HUES64 (cell line): ENCODE data around the gene MFAP4.

Source experiments
- H3K27ac ChIP-seq: 2 replicates; pipeline ENCODE4 v1.7.0; 2013; ENCODE audit warnings: low read depth, low read length, inconsistent platforms
- H3K27me3 ChIP-seq: 2 replicates; pipeline ENCODE4 v1.6.1; 2013; ENCODE audit warnings: mild to moderate bottlenecking, low read length; ENCODE audit not compliant: insufficient read depth
- H3K36me3 ChIP-seq: 2 replicates; pipeline ENCODE4 v1.6.1; 2013; ENCODE audit warnings: mild to moderate bottlenecking, low read length; ENCODE audit not compliant: insufficient read depth
- H3K4me1 ChIP-seq: 2 replicates; pipeline ENCODE4 v1.6.1; 2013; ENCODE audit warnings: mild to moderate bottlenecking, low read length, moderate library complexity; ENCODE audit not compliant: insufficient read depth
- H3K4me3 ChIP-seq: 2 replicates; pipeline ENCODE4 v1.5.1; 2013; ENCODE audit warnings: mild to moderate bottlenecking, low read length, moderate library complexity
- H3K9ac ChIP-seq: 2 replicates; pipeline ENCODE4 v1.6.1; 2013; ENCODE audit warnings: mild to moderate bottlenecking, low read depth, low read length
- H3K9me3 ChIP-seq: 2 replicates; pipeline ENCODE4 v1.6.1; 2013; ENCODE audit warnings: low read depth, low read length; ENCODE audit not compliant: insufficient read depth
- WGBS: fragments of 150-250, 120-280 bp; methylation state at CpG from one replicate; pipeline ENCODE4 v1.1.7; 2013; ENCODE audit warnings: missing lambda C conversion rate; 5-methylcytosine and 5-hydroxymethylcytosine counted together

The MFAP4 gene

DNA sequence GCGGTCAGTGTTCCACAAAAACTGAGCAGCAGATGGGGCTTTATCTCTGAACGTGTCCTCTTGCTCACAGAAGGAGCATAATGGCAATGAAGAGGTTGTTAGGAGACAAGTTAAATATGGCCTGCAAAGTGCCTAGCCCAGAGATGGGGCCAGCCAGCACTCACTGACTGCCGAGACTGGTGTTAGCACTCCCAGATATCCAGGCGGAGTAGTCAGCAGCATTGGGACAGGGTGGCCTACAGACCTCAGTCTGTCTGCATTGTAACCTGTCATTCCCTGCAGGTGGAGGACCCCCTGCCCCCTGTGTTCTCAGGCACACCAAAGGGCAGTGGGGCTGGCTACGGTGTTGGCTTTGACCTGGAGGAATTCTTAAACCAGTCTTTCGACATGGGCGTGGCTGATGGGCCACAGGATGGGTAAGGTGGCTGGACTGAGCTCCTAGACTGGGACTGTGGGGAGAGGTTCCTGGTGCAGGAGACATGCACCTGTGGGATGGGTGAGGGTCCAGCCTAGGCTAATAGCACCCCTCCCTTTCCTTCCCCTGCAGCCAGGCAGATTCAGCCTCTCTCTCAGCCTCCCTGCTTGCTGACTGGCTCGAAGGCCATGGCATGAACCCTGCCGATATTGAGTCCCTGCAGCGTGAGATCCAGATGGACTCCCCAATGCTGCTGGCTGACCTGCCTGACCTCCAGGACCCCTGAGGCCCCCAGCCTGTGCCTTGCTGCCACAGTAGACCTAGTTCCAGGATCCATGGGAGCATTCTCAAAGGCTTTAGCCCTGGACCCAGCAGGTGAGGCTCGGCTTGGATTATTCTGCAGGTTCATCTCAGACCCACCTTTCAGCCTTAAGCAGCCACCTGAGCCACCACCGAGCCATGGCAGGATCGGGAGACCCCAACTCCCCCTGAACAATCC, 4.2 kb downstream of the MFAP4 start:
- no peaks in the 10 kb centered on the region for H3K9me3 ChIP-seq
- H3K4me1 ChIP-seq: peaks cover 15% of the 10 kb centered on the region
- no peak overlapping the region for H3K9ac ChIP-seq
- no peak overlapping the region for H3K27ac ChIP-seq
- H3K4me3 ChIP-seq: no peak overlapping the region
- 92% methylated on average over 12 of the region's 13 CpGs for WGBS
- H3K27me3 ChIP-seq: no peaks in the 10 kb centered on the region
- H3K36me3 ChIP-seq: peaks cover 64% of the 10 kb centered on the region

GRCh38 chr17:19381741-19382444, 5.1 kb downstream of the MFAP4 start:
- Histone ChIP-seq H3K27ac (no peak overlapping the region), H3K9me3 (no peaks in the 10 kb centered on the region), H3K9ac (no peak overlapping the region), H3K27me3 (no peaks in the 10 kb centered on the region), H3K4me1 (peaks cover 10% of the 10 kb centered on the region), H3K4me3 (no peak overlapping the region), H3K36me3 (peaks cover 64% of the 10 kb centered on the region)
- WGBS: 96% methylated on average over 31 of the region's 31 CpGs

DNA sequence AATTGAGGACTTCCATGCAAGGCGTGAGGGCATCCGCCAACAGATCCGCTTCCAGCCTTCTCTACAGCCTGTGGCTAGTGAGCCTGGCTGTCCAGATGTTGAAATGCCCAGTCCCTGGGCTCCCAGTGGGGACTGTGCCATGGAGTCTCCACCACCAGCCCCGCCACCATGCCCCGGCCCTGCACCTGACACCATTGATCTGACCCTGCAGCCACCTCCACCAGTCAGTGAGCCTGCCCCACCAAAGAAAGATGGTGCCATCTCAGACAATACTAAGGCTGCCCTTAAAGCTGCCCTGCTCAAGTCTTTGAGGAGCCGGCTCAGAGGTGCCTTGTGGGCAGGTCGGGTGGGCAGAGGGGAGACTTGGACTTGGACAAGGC, 5.6 kb downstream of the MFAP4 start:
- H3K27me3 ChIP-seq: no peaks in the 10 kb centered on the region
- 95% methylated on average over 7 of the region's 7 CpGs for WGBS
- peaks cover 6% of the 10 kb centered on the region; the same call in 1 of the 2 replicates for H3K4me1 ChIP-seq
- peaks cover 64% of the 10 kb centered on the region for H3K36me3 ChIP-seq
- no peak overlapping the region for H3K4me3 ChIP-seq
- no peaks in the 10 kb centered on the region for H3K9me3 ChIP-seq
- no peak overlapping the region for H3K9ac ChIP-seq
- no peak overlapping the region for H3K27ac ChIP-seq

- H3K4me3 ChIP-seq: no peak overlapping the region
- no peak overlapping the region for H3K27ac ChIP-seq
- H3K4me1 ChIP-seq: 0 out of 2 replicates have a peak, but pooled peaks cover 5% of the 10 kb centered on the region
- no peaks in the 10 kb centered on the region for H3K9me3 ChIP-seq
- H3K36me3 ChIP-seq: peaks cover 64% of the 10 kb centered on the region
- no peak overlapping the region for H3K9ac ChIP-seq
- no peaks in the 10 kb centered on the region for H3K27me3 ChIP-seq
- WGBS: 97% methylated on average over 29 of the region's 29 CpGs
Observed at GRCh38 chr17:19380481-19381301, 6.3 kb downstream of the MFAP4 start.

- 87% methylated on average over 12 of the region's 13 CpGs for WGBS
- Histone ChIP-seq H3K27ac (no peak overlapping the region), H3K36me3 (peaks cover 52% of the 10 kb centered on the region)
Observed at GRCh38 chr17:19379361-19380065, 7.5 kb downstream of the MFAP4 start.

DNA sequence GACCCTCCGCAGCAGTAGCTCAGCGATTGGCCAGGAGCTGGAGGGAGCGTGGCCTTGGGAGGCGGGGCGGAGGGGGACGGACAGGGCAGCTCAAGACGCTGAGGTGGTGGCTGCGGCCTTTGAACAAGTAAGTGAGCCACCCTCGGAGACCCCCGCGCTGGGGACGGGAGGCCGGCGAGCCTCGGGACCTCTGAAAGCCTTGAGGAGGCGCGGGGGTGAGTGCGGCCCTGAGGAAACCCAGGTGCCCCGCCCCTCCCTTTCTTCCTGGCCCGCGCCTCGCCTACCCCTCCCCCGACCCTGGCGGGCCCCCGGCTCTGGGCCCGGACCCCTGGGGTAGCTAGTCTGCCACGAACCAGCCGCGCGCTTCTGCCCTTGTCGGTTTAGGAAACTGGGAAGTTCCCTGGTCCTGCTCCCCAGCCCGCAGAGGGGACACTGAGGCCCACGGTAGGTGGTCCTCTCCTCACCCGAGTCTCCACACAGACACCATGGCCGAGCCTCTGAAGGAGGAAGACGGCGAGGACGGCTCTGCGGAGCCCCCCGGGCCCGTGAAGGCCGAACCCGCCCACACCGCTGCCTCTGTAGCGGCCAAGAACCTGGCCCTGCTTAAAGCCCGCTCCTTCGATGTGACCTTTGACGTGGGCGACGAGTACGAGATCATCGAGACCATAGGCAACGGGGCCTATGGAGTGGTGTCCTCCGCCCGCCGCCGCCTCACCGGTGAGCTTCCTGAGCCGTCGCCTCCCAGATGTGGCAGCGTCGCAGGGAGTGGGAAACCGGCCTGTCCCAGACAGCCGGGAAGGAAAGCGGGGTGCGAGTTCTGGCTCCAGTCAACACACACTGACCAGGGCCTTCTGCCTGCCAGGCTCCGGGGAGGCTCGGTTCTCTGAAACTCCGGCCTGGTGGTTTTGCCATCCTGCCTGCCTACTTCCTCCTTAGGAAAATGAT, 8.3 kb downstream of the MFAP4 start, which contains the start of gene MAPK7:
MAPK7 (plus strand) TSS at position 83 of the 945 bp plus-strand sequence; CDS start at position 486, 403 bp downstream.
- 6% methylated on average over 69 of the region's 69 CpGs for WGBS
- Histone ChIP-seq H3K9ac (peak within 1 kb of the TSS; percentile 85), H3K36me3 (peaks cover 44% of the 10 kb centered on the region), H3K9me3 (no peaks in the 10 kb centered on the region), H3K27me3 (no peaks in the 10 kb centered on the region), H3K27ac (peak within 1 kb of the TSS; percentile 96), H3K4me1 (0 out of 2 replicates have a peak, but pooled peaks cover 5% of the 10 kb centered on the region), H3K4me3 (peak within 1 kb of the TSS; percentile 86)

More at GRCh38 chr17:19379361-19380065, 7.5 kb downstream of the MFAP4 start:
- H3K27me3 ChIP-seq: no peaks in the 10 kb centered on the region
- H3K9me3 ChIP-seq: no peaks in the 10 kb centered on the region
- H3K4me1 ChIP-seq: 0 out of 2 replicates have a peak, but pooled peaks cover 5% of the 10 kb centered on the region
- peak overlapping the region; percentile 86 for H3K4me3 ChIP-seq
- H3K9ac ChIP-seq: peak overlapping the region; percentile 77; the same call in 1 of the 2 replicates

DNA sequence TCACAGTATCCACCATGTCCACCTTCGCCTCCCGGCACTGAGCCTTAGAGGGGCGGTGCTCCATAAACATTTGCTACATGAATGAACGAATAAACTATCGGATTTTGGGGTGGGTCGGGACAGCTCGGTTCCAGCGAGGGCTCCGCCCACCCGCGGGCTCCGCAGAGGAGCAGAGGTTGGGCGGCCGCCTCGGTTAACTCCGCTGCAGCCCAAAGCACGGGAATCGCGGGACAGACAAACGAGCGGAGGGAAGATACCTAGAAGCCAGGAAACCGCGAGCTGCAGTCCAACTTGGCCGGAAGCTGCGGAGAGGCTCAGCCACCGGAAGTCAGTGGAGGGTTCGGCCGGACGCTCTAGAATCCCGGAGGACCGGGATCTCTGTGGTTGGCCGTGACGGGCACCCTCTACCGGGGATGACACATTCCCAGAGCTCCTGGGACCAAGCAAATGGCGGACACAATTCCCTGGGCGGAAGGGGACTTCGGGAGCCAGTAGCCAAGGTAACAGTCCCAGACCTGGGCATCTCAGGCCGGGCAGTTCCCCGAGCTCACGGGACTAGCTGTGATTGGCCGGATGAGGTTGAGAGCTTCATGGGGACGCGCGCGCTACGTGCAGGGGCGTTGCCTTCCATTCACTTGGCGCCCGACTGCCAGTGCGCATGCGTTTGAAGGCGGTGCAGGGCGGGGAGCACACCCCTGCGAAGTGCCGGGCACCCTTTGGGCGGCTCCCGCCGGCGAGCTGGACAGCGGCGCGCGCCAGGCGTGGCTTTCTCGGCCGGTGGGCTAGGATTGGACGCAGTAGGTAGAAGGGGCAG, 9.2 kb downstream of the MFAP4 start:
- Histone ChIP-seq H3K36me3 (peaks cover 35% of the 10 kb centered on the region), H3K9me3 (no peaks in the 10 kb centered on the region), H3K4me3 (peak overlapping the region; percentile 86), H3K27me3 (no peaks in the 10 kb centered on the region), H3K9ac (peak overlapping the region; percentile 85), H3K27ac (peak overlapping the region; percentile 96), H3K4me1 (0 out of 2 replicates have a peak, but pooled peaks cover 5% of the 10 kb centered on the region)
- WGBS: under 1% methylated on average over 67 of the region's 67 CpGs

- Histone ChIP-seq H3K4me1 (0 out of 2 replicates have a peak, but pooled peaks cover 5% of the 10 kb centered on the region), H3K4me3 (peak overlapping the region; percentile 86), H3K27ac (peak overlapping the region; percentile 96; the same call in 1 of the 2 replicates), H3K27me3 (no peaks in the 10 kb centered on the region), H3K9me3 (no peaks in the 10 kb centered on the region), H3K9ac (peak overlapping the region; percentile 85; the same call in 1 of the 2 replicates), H3K36me3 (peaks cover 28% of the 10 kb centered on the region)
- 85% methylated on average over 2 of the region's 2 CpGs for WGBS
Observed at GRCh38 chr17:19376811-19377210, 10.2 kb downstream of the MFAP4 start.

DNA sequence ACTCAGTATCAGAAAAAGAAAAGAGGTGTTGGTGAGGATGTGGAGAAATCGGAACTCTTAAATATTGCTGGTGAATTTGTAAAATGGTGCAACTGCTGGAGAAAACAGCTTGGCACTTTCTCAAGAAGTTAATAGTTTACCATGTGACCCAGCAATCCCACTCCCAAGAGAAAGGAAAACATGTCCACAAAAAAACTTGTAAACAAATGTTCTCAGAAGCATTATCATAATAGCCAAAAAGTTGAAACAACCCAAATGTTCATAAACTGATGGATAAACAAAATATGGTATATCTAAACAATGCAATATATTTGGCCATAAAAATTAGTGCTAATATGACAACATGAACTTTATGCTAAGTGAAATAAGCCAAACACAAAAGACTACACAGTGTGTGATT, 11.3 kb downstream of the MFAP4 start:
- Histone ChIP-seq H3K9me3 (no peaks in the 10 kb centered on the region), H3K9ac (no peak overlapping the region), H3K27ac (no peak overlapping the region), H3K4me1 (0 out of 2 replicates have a peak, but pooled peaks cover 5% of the 10 kb centered on the region), H3K36me3 (peaks cover 17% of the 10 kb centered on the region), H3K27me3 (no peaks in the 10 kb centered on the region), H3K4me3 (no peak overlapping the region)
- WGBS: 92% methylated on average over 1 of the region's 1 CpG
